Measurements from ENCODE around the gene ALDH2.

DNA sequence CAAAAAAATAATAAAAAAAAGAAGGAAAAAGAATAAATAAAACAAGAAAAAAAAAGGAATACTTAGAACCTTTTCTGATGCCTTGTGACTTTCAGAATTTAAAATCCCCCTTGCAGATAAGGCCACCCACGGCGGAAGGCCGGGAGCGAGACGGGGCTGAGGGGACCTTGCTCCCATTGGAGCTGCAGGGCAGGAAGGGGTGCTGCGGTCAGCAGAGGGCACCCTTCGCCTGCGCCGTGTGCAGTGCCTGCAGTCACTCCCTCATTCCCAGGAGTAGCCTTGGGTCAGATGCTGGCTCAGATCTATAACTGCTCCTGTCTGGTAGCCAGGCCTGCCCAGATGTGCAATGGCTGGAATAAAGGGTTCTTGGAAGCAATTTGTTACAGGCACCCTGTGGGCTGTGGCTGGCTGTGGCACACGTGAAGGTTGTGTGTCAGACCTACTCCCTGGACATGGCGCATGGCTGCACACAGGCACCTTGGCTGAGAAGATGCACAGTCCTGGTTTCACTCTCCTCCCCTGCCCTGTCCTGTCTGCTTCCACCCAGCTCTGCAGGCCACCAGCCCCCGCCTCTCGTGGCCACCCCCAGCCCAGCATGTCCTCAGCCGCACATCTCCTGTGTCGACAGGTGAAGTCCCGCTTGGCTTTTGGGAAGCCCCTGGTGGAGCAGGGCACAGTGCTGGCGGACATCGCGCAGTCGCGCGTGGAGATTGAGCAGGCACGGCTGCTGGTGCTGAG lies 13.4 kb upstream of the ALDH2 start:
- TF ChIP-seq, protein P1, sequence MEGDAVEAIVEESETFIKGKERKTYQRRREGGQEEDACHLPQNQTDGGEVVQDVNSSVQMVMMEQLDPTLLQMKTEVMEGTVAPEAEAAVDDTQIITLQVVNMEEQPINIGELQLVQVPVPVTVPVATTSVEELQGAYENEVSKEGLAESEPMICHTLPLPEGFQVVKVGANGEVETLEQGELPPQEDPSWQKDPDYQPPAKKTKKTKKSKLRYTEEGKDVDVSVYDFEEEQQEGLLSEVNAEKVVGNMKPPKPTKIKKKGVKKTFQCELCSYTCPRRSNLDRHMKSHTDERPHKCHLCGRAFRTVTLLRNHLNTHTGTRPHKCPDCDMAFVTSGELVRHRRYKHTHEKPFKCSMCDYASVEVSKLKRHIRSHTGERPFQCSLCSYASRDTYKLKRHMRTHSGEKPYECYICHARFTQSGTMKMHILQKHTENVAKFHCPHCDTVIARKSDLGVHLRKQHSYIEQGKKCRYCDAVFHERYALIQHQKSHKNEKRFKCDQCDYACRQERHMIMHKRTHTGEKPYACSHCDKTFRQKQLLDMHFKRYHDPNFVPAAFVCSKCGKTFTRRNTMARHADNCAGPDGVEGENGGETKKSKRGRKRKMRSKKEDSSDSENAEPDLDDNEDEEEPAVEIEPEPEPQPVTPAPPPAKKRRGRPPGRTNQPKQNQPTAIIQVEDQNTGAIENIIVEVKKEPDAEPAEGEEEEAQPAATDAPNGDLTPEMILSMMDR (IDR thresholded peaks at IDR 0.05): peak in 1 of 2 donors; percentile 68
- TF ChIP-seq POLR2AphosphoS5 (IDR thresholded peaks at IDR 0.05): no peak
- TF ChIP-seq POLR2A (IDR thresholded peaks at IDR 0.05): no peak
